Activated T-helper 1 cell treated with anti-CD3 and anti-CD28 coated beads, Interleukin-2, amount 50 U/mL, for 16 hours (primary cell): ENCODE data around the gene USP32.
A peak's percentile ranks its signal among the peaks of the same experiment; 100 is the strongest.
"Not testable (repeated sequence)": the region's sequence is repeated elsewhere in the genome, so short reads cannot be mapped to it uniquely, and the experiment has no call there.

Experiments
- DNase-seq, 2 donors: peaks; one replicate each; pipeline ENCODE4 v3.0.0-alpha.2; 2020; ENCODE audit warnings: low read depth in 1 of 2, low spot score in 1 of 2

The USP32 gene

DNA sequence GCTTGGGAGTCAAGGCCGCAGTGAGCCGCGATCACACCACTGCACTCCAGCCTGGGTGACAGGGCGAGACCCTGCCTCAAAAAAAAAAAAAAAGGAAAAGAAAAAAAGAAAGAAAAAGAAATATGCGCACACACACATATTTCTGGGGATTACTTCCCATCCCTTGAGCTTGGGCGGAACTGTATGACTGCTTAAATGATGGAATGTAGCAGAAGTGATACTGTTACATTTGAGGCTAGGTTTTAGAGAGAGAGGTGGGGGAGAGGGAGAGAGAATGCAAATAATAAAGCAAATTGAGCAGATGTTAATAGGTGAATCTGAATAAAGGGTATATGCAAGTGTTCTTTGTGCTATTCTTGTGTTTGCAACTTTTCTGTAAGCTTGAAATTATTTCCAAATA is 12.0 kb upstream of the USP32 start:
- DNase-seq, result no peak

DNA sequence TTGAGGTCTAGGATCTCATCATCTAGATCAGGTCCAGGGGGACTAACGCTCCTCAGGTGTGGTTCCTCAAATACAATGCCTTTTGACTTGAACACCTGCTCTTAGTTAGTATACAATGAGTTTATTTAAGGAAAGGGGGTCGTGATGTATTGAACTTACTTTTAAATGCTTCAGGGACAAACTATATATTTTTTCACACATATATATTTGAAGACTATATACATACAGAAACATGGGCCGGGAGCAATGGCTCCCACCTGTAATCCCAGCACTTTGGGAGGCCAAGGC is 11.5 kb upstream of the USP32 start:
- DNase-seq, result no peak

DNA sequence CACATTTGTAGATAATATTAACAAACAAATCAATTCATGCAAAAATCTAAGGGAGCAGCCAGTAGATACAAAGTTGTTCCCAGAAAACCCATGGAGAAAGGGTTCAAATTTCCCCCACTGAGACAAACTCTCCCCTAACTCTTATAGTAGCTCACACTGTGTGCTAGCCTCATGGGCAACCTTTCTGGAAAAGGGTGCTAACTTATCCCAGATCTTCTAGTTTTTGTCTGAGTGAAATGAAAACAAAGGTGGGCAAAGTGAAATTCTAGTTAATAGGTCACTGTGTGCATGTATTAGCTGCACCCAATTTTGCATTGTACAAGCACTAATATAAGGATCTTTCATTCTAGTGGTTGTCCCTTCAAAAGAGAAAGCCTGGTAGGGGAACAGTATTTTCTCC is 9.9 kb upstream of the USP32 start:
- DNase-seq, result no peak

DNA sequence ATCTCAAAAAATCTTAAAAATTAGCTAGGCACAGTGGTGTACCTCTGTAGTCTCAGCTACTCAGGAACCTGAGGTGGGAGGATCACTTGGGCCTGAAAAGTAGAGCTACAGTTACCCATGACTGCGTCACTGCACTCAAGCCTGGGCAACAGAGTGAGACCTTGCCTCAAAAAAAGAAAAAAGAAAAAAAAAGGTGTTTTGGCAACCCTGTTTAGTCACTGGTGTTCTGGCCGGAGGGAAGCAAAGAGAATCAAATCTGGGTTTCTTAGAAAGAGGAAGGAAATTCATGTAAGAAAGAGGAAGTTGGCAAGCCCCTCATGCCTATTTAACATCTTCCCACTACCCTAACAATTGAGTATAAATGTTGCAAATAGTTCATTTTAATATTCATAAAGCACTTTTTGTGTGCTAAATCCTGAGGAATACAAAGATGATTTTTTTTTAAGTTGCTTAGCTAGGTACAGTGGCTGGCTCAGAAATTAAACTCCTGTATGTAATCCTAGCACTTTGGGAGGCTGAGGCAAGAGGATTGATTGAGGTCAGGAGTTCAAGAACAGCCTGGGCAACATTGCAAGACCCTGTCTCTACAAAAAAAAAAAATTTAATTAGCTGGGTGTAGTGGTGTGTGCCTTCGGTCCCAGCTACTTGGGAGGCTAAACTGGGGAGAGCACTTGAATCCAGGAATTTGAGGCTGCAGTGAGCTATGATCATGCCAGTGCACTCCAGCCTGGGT is 6.5 kb upstream of the USP32 start:
- DNase-seq, result no peak

DNA sequence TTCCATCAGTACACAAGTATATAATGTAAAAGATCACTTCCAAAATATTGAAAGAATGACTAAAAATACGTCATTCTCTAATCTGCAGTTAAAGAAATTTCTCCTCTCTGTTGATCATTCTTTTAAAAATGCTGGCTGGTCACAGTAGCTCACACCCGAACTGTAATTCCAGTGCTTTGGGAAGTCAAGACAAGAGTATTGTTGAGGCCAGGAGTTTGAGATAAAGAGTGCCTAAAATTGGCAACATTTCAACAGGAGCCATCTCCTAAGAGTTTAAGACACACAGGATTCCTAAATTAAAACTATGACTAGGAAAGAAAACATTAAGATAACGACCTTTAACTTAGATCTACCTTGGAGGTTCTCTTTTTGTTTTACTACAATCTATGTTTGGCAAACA is 4.5 kb upstream of the USP32 start:
- DNase-seq, result no peak

DNA sequence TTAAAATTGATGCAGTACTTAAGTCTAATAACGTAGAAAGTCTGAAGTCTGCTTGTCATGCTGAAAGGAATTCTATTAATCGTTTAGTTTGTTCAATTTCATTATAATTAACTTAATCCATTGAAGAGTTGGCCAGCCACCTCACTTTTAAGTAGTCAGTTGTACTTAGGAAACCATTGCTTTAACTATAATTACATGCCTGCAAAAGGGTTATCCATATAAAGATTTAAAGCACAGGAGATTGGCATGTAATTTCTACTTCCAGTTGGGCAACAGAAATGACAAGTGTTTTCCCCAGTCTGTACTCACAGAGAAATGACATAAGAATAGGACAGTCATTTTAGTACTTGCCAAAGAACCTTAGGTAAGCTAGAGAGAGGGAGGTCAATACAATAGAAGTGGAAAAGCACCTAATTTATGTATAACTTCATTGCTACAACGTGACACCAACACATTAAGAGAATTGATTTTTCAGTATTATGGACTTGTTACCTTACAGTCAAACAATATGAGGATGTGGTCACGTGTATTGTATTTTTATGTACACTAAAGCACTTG is 3.7 kb upstream of the USP32 start:
- no peak for DNase-seq

DNA sequence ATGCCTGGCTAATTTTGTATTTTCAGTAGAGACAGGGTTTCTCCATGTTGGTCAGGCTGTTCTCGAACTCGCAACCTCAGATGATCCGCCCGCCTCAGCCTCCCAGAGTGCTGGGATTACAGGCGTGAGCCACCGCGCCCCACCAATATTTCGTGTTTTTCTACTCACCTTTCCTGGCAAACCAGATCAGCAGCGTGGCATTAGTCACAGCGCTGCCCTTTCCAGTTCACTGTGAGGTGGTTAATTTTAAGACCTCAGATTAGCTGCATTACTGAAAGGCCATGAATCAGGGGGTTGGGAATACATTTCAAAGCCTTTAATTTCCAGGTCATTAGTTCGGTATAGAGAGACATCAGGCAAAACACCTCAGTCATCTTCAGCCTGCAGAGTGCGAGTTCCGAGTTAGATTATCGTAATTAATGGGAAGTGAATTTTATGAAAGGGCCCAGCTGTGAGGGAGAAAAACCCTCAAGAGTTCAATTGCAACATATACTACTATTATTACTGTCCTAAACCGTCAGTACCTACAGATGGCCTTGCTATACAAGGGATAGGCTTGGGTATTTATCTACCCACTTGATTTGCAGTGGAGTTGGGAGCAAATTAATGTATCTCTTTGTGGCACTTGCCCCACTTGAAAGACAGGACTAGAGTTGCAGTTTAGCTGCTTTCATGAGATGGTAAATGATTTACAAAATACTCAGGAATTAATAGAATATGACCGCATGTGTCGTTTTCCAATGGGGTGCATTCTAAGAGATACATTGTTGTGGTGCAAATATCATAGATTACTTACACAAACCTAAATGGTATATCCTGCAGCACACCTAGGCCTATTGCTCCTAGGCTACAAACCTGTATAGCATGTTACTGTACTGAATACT is 2.1 kb upstream of the USP32 start:
- DNase-seq, result no peak

DNA sequence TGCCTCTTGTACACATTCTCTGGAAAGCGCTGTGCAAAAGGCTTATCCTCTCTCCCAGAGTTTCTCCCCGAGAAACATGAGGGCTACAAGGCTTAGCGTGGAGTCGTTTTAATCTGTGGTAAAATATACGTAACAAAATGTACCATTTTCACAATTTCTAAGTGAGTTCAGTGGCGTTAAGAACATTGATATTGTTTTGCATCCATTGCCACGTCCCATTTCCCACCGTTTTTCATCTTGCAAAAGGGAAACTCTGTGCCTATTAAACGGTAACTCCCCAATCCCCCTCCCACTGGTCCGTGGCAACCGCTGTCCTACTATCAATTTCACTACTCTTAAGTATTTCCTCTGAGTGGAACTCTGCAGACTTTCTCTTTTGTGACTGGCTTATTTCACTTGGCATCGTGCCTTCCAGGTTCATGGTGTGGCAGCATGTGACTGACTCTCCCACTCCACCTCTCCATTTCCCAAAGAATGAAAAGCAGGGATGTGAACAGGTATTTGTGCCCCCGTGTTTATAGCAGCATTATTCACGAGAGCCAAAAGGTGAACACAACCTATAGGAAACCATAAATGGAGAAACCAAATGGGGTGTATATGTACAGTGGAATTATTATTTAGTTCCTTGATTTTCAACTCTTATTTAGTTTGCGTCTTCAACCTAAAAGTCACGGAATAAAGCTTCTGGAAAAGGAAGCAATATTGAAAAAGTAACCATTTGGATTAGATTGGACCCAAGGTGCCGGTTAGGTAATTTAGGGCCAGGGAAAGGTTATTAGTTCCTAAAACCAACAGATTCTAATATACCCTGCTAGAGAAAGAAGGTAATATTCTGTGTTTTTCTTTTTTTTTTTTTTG is 1.1 kb upstream of the USP32 start:
- DNase-seq, result no peak

DNA sequence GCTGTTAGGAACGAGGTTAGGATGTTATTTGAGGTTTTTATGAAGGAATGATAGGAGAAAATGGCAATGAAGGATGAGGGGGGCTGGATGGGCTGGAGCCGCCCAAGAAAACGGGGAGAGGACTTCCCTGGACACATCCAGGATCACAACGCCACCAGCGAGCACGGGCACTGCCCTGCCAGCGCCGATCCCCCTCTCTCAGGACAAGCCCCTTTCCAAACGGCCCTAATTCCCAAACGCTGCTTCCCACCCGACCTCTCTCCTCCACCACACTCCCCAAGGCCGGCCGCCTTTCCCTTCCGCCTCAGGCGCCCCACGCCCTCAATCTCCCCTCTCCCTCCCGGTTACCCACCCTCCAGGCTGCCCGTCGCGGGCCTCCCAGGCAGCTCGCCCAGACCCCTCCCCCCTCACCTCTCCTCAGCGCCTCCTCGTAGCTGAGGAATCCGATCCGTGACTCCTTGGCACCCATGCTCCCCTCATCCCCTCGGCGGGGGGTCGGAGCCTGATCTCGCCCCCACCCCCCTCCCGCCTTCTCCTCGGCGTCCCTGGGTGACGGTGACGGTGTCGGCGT is 377 bp downstream of the USP32 start:
- no peak for DNase-seq

DNA sequence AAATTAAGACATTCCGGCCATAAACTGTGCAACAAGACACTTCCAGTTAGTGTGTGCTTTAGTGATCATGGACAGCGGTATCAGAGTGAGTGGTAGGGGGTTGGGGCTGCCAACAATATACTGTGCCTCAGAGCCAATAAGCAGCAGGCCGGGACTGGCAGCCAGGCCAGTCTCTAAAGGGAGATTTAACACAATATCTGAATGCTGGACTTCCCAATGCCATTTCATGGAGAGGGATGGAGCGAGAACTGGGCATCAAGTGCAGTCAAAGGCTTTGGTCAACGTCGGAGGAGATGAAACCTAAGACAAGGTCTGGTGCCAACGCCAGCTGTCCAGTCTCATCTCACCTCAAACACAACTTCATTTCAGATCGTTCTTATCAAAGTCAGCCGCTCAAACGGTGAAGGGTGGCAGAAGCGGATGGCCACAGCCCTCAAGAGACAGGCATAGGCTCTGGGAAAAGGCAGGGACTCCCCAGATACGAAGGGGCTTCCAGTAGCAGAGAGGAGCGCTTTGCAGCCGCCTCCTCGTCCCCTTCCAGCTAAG is 935 bp downstream of the USP32 start:
- peak in 1 of 2 donors; percentile 5 for DNase-seq

DNA sequence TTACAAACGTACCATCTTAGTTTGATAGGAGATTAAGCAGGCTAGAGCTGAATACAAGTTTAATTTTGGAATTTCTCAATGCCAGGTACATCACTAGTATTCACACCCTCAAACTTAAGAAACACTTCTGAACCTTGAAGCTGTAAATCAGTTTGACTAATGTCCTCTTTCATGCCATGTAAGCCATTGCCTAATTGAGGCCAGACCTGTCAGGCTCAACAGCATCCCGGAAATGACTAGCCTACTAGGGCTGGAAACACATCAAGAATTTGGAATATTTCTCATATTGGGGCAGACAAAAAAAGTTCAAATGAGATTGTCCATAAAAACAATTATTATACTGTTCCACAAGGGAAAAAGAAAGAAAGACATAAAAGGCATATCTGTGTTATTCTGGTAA is 1.7 kb downstream of the USP32 start:
- DNase-seq, result no peak

DNA sequence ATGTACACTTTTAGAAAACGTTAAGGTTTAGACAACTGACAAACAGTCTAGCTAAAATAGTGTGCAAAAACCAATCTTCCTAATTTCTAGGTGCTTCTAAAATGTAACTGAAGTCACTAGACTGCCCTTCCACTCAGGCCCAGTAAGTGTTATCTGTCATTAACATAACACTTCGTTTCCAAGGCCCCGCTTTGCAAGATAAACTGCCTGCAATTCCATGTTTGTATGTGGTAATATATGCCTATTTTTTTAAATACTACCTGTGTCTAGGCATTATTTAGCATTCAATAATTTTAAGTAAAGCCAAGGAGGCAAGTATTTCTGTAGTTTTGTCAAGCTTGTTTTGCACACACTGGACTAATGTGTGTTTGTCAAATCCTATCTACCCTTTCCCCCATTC is 3.2 kb downstream of the USP32 start:
- no peak for DNase-seq

DNA sequence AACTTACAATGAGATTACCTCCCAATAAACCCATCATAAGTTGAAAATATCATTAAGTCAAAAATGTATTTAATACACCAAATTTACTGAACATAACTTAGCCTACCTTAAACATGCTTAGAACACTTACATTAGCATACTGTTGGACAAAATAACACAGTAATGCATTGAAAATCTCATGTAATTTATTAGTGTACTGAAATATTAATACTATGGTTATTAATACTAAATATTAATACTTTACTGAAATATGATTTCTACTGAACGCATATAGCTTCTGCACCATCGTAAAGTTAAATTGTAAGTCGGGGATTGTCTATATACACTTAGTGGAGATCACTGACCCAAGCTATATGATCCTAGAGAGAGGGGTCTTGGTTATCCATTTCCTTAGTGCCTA is 4.3 kb downstream of the USP32 start:
- no peak for DNase-seq

DNA sequence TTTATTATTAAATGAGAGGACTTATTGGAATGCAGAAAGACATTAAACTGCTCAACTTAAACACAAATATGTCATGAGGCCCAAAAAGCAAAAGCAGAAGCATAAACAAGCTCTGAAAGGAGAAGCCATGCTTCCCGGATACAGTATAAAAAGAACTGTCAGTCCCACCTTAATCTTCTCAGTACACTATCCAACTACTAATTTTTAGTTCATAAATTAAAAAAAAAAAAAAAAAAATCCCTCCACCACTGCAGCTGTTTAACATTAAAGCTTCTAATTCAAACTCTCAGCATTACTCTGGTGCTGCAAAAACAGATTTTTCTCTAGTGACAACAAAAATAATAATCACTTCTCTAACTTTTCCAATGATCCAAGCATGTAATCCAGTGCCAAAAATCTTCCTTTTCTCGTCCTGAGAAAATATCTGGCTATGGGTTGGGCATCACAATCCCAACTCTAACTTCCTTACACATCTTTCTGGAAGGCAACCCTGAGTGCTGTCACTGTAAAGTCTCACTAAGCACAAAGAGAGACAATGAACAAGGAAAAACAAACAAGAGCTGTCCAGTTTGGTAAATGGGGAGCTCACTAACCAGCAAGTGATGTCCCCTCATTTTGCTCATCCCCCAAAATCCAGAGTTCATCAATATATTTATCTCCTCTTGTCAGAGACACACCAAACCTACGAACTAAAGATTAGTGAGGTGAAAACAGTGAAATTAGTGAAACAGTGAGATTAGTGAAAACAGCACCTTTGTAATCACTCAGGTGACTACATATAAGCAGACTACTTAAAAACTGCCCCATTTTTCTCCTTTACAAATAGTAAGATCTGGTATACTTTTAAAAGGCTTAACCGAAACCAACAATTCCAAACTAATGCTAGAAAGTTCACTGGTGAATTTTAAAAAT is 5.5 kb downstream of the USP32 start:
- DNase-seq, result no peak

DNA sequence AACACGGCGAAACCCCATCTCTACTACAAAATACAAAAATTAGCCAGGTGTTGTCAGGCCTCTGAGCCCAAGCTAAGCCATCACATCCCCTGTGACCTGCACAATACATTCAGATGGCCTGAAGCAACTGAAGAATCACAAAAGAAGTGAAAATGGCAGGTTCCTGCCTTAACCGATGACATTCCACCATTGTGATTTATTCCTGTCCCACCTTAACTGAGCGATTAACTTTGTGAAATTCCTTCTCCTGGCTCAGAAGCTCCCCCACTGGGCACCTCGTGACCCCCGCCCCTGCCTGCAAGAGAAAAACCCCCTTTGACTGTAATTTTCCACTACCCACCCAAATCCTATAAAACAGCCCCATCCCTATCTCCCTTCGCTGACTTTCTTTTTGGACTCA is 7.0 kb downstream of the USP32 start:
- DNase-seq, result not testable (repeated sequence)

DNA sequence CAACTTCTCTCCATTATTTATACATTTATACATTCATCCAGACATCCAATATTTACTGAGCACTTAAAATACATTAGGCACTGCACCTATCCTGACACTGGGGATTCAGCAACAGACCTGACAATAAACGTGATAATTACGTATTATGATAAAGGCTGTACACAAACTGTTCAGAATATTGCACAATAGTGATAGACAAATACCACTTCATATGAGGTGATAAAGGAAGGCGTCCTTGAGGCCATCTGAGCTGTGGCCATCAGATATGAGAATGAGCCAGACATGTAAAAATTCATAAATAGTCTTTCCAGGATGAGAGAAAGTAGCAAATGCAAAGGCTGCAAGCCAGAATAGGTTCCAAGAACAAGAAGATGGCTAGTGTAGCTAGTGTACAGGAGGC is 8.6 kb downstream of the USP32 start:
- DNase-seq, result no peak

DNA sequence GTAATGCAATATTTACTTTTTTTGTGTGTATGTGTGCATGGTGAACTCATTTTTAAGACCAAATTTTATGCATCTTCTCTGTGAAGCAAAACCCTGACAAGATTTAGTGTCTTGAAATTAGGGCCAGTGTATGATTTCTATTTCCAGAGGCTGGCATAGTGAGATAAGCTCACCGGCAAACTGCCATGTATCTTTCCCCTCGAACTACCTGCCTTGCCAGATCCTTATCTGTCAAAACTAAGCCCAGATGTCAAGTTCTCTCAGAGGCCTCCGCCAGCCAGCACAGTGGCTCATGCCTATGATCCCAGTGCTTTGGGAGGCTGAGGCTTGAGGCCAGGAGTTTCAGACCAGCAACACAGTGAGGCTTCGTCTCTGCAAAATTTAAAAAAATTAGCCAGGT is 10.0 kb downstream of the USP32 start:
- DNase-seq, result no peak

DNA sequence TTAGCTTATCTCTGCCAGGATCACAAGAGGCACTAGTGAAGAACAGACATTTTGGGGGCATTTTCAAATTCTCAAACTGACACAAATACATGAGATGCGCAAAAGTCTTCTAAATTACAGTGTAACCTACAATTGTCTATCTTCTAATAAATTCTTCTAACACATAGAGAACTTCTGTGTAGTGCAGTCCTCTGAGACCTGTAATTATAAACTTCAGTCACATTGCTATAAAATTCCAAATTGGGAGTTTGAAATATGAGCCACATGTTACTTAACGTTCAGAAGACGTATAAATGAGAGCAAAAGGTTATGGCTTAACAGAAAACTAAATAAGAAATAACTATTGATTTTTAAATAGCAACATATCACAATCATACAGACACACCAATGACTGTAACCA is 12.5 kb downstream of the USP32 start:
- DNase-seq, result not testable (repeated sequence)

DNA sequence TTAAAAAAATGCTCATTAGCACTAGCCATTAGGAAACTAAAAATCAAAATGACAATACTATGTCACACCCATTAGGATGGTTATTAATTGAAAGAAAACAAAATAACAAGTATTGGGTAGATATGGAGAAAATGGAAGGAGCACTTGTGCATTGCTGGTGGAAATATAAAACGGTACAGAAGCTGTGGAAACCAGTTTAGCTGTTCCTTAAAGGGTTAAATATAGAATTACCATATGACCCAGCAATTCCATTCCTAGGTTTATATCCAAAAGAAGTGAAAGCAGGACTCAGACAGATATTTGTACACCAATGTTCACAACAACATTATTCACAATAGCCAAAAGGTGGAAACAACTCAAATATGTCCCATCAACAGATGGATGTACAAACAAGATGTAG is 13.7 kb downstream of the USP32 start:
- DNase-seq, result not testable (repeated sequence)
